ENCODE data around the gene PTPN3. TPM values are rescaled to one million over a fixed set of nuclear protein-coding genes. Genes with fewer than 3 reads are reported as not detected.

PTPN3 gene
- total and polyA plus RNA-seq, 4 donors, result 6.3 to 30.3 (median 23.5) TPM

DNA sequence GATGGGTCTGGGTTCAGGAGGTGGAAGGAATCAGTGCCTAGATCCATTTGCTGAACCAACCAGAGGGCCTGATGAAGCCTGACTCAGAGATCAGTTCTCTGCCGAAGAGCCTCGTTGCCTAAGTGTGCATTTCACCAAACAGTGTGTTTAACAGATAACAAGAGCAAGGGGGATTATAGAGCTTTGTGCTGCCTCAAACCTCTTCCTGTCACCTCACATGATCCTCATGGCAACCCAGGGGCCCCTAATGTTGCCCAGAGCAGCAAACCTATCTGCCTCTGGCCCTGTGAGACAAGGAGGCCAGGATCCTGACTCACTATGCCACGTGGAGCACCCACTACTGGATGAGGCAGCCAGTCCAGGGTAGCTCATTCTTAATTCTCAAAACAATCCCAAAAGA, 110.9 kb downstream of the PTPN3 start:
- peaks cover 12 to 75% (median 70%) of the 10 kb centered on the region in 4 donors for H3K36me3 ChIP-seq (ENCODE audit: control insufficient read depth in 4 of 4, insufficient read depth in 3 of 4, low read depth in 1 of 4, low read length in 3 of 4)
- H3K4me1 ChIP-seq (ENCODE audit: control insufficient read depth in 4 of 4, insufficient read depth in 4 of 4, low read length in 3 of 4), result no peaks in the 10 kb centered on the region
- DNase-seq (ENCODE audit: low spot score), result no peak
- H3K9ac ChIP-seq (ENCODE audit: low read depth in 1 of 2, low read length in 2 of 2), result no peak overlapping the region
- H3K27ac ChIP-seq (ENCODE audit: low read depth in 1 of 2, low read length in 2 of 2), result no peak overlapping the region
- no peaks in the 10 kb centered on the region for H3K9me3 ChIP-seq (ENCODE audit: control insufficient read depth in 4 of 4, low read length in 3 of 4)
- WGBS, result 84% methylated on average over 3 of the region's 3 CpGs
- no peak overlapping the region for H3K4me3 ChIP-seq (ENCODE audit: low read depth in 1 of 3, low read length in 3 of 3)
- no peaks in the 10 kb centered on the region for H3K27me3 ChIP-seq (ENCODE audit: control insufficient read depth in 4 of 4, insufficient read depth in 4 of 4, low read length in 3 of 4)
- TF ChIP-seq HNF4A (conservative IDR thresholded peaks at IDR 0.05) (no peak), FOXA1 (IDR thresholded peaks at IDR 0.05) (no peak), GABPA (IDR thresholded peaks at IDR 0.05 in 1 of 2, conservative IDR thresholded peaks at IDR 0.05 in 1 of 2) (no peak), RXRA (IDR thresholded peaks at IDR 0.05) (no peak), EGR1 (IDR thresholded peaks at IDR 0.05; ENCODE audit: low read depth in 2 of 2) (no peak)
- TF ChIP-seq, protein P1, sequence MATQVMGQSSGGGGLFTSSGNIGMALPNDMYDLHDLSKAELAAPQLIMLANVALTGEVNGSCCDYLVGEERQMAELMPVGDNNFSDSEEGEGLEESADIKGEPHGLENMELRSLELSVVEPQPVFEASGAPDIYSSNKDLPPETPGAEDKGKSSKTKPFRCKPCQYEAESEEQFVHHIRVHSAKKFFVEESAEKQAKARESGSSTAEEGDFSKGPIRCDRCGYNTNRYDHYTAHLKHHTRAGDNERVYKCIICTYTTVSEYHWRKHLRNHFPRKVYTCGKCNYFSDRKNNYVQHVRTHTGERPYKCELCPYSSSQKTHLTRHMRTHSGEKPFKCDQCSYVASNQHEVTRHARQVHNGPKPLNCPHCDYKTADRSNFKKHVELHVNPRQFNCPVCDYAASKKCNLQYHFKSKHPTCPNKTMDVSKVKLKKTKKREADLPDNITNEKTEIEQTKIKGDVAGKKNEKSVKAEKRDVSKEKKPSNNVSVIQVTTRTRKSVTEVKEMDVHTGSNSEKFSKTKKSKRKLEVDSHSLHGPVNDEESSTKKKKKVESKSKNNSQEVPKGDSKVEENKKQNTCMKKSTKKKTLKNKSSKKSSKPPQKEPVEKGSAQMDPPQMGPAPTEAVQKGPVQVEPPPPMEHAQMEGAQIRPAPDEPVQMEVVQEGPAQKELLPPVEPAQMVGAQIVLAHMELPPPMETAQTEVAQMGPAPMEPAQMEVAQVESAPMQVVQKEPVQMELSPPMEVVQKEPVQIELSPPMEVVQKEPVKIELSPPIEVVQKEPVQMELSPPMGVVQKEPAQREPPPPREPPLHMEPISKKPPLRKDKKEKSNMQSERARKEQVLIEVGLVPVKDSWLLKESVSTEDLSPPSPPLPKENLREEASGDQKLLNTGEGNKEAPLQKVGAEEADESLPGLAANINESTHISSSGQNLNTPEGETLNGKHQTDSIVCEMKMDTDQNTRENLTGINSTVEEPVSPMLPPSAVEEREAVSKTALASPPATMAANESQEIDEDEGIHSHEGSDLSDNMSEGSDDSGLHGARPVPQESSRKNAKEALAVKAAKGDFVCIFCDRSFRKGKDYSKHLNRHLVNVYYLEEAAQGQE (IDR thresholded peaks at IDR 0.05), result no peak
- TF ChIP-seq, protein P2, sequence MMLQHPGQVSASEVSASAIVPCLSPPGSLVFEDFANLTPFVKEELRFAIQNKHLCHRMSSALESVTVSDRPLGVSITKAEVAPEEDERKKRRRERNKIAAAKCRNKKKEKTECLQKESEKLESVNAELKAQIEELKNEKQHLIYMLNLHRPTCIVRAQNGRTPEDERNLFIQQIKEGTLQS (IDR thresholded peaks at IDR 0.05), result no peak
- TF ChIP-seq, protein P3, sequence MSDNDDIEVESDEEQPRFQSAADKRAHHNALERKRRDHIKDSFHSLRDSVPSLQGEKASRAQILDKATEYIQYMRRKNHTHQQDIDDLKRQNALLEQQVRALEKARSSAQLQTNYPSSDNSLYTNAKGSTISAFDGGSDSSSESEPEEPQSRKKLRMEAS (IDR thresholded peaks at IDR 0.05), result no peak

DNA sequence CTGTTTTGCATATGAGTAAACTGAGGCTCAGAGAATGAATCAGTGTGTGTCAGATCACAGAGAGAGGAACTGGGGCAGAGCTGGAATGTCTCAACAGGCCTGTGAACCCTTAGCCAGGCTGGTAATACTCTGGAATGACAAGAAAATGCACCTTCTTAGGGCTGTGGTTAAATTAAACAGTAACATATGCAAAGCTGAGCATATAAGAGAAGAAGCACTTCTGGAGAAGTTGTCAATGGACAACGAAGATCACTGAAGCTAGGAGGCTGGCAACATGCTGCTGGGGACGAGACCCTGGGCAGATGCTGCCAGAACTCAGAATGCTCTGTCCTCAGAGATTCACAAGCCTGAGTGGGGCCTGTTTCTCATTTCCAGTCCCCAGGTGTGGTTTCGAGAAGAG, 112.6 kb downstream of the PTPN3 start:
- Histone ChIP-seq H3K36me3 (ENCODE audit: control insufficient read depth in 4 of 4, insufficient read depth in 3 of 4, low read depth in 1 of 4, low read length in 3 of 4) (peaks cover 17 to 84% (median 73%) of the 10 kb centered on the region in 4 donors), H3K9me3 (ENCODE audit: control insufficient read depth in 4 of 4, low read length in 3 of 4) (no peaks in the 10 kb centered on the region), H3K27ac (ENCODE audit: low read depth in 1 of 2, low read length in 2 of 2) (no peak overlapping the region), H3K9ac (ENCODE audit: low read depth in 1 of 2, low read length in 2 of 2) (no peak overlapping the region), H3K4me1 (ENCODE audit: control insufficient read depth in 4 of 4, insufficient read depth in 4 of 4, low read length in 3 of 4) (no peaks in the 10 kb centered on the region), H3K4me3 (ENCODE audit: low read depth in 1 of 3, low read length in 3 of 3) (no peak overlapping the region), H3K27me3 (ENCODE audit: control insufficient read depth in 4 of 4, insufficient read depth in 4 of 4, low read length in 3 of 4) (no peaks in the 10 kb centered on the region)
- 89% methylated on average over 3 of the region's 3 CpGs for WGBS
- no peak for DNase-seq (ENCODE audit: low spot score)
- TF ChIP-seq, protein P2 (IDR thresholded peaks at IDR 0.05), result no peak
- TF ChIP-seq JUND (IDR thresholded peaks at IDR 0.05), result no peak
- no peak for TF ChIP-seq RAD21 (IDR thresholded peaks at IDR 0.05)
- TF ChIP-seq HNF4G (IDR thresholded peaks at IDR 0.05), result no peak
- TF ChIP-seq, protein P4, sequence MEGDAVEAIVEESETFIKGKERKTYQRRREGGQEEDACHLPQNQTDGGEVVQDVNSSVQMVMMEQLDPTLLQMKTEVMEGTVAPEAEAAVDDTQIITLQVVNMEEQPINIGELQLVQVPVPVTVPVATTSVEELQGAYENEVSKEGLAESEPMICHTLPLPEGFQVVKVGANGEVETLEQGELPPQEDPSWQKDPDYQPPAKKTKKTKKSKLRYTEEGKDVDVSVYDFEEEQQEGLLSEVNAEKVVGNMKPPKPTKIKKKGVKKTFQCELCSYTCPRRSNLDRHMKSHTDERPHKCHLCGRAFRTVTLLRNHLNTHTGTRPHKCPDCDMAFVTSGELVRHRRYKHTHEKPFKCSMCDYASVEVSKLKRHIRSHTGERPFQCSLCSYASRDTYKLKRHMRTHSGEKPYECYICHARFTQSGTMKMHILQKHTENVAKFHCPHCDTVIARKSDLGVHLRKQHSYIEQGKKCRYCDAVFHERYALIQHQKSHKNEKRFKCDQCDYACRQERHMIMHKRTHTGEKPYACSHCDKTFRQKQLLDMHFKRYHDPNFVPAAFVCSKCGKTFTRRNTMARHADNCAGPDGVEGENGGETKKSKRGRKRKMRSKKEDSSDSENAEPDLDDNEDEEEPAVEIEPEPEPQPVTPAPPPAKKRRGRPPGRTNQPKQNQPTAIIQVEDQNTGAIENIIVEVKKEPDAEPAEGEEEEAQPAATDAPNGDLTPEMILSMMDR (IDR thresholded peaks at IDR 0.05; ENCODE audit: low read depth, low read length, missing input control), result no peak
- no peak for TF ChIP-seq FOXA1 (IDR thresholded peaks at IDR 0.05)
- no peak for TF ChIP-seq TAF1 (conservative IDR thresholded peaks at IDR 0.05)
- TF ChIP-seq SP1 (IDR thresholded peaks at IDR 0.05), result no peak
